ENCODE results near the gene TBC1D22A. TPM values are rescaled to one million over a fixed set of nuclear protein-coding genes. Genes with fewer than 3 reads are reported as not detected.
A peak's percentile ranks its signal among the peaks of the same experiment; 100 is the strongest.

Gene TBC1D22A
- total RNA-seq, 1 donor from 2014 or later, result 24.2 TPM

DNA sequence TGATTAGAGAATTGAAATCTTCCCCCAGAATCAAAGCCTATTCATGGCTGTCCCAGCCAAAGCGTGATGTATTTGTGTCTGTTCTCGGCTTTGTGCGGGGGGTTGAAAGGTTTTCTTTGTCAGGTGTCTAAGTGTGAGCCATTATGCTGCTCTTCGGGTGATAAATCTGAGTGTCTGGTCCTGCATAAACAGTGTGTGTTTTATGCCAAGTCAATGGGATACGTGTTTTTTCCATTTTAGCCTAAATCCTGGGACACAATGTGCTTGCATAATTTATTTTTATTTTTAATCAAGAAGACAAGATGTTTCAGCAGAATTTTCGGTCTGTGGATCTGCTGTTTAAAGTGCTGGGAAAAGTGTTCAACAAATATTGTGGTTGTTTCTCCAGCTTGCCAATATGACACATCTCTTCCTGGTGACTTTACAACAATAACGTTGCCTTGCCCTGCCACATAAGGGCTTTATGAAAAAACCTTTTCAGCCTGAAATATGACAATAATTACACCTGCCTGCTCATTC lies 267.8 kb downstream of the TBC1D22A start:
- Mint-ChIP-seq H3K4me3 (ENCODE audit: unreplicated experiment) (no peak overlapping the region), H3K9me3 (ENCODE audit: unreplicated experiment) (no peaks in the 10 kb centered on the region), H3K4me1 (ENCODE audit: low read depth, unreplicated experiment) (no peaks in the 10 kb centered on the region), H3K27me3 (ENCODE audit: low read depth, unreplicated experiment) (no peaks in the 10 kb centered on the region), H3K27ac (ENCODE audit: unreplicated experiment) (no peak overlapping the region), H3K36me3 (ENCODE audit: low read depth, unreplicated experiment) (peaks cover 3% of the 10 kb centered on the region)
- TF ChIP-seq CTCF (IDR thresholded peaks at IDR 0.05; ENCODE audit: insufficient read depth, low read depth, low read length) (no peak), EZH2 (IDR thresholded peaks at IDR 0.05; ENCODE audit: insufficient read depth, low read length) (no peak)
- no peaks in the 10 kb centered on the region for H3K36me3 ChIP-seq (ENCODE audit: insufficient read depth, low read length)
- H3K27ac ChIP-seq (ENCODE audit: low read depth, low read length), result no peak overlapping the region
- peak; percentile 18 for DNase-seq (ENCODE audit: low read depth)
- H3K9me3 ChIP-seq (ENCODE audit: insufficient read depth, low read depth, low read length), result no peaks in the 10 kb centered on the region
- H4K20me1 ChIP-seq (ENCODE audit: insufficient read depth, low read length), result peaks cover 38% of the 10 kb centered on the region
- no peak overlapping the region for H3K4me2 ChIP-seq (ENCODE audit: low read length)
- H3K9ac ChIP-seq (ENCODE audit: low read length), result no peak overlapping the region
- no peak for FAIRE-seq
- H3K4me3 ChIP-seq (ENCODE audit: insufficient read depth, low read depth, low read length), result no peak overlapping the region
- H3K79me2 ChIP-seq (ENCODE audit: insufficient read depth, low read length), result no peaks in the 10 kb centered on the region
- no peak overlapping the region for H2AFZ ChIP-seq (ENCODE audit: low read depth, low read length)
- H3K4me1 ChIP-seq (ENCODE audit: insufficient read depth, low read length), result no peaks in the 10 kb centered on the region
- no peaks in the 10 kb centered on the region for H3K27me3 ChIP-seq (ENCODE audit: insufficient read depth, low read length)

DNA sequence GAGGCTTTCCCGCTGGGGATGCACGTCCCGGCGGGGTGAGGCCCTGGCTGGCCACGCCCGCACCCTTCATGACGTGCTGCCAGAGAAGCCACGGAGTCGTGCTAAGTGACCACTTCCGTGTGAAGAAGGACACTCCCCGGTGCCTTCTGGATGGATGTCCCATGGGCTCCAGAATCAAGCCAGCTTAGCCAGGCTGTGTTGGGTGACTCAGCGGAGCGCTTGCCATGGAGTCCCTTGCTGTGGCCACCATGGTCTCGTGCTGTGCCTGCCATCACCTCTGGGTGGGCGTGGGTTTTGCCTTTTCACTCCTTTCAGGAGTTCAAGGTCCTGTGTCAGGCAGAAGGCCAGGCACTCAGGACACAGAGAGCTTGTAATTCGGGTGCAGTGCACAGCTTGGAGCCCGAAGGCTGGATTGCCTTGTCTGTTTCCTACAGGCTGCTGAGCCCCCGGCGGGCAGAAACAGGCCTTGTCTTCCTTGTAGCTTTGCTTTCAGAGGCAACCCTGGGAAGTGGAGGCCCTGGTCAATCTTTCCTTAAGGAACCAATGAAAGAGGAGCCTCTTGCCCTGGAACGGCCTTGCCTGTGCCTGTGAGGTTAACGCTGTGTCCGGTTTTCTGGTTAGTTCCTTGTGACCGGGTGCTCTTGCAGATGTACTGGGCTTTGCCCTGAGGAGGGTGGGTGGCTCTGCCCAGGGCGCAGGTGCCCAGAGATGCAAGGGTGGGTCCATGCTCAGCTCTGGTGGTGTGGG lies 268.6 kb downstream of the TBC1D22A start:
- peaks cover 3% of the 10 kb centered on the region for H3K36me3 Mint-ChIP-seq (ENCODE audit: low read depth, unreplicated experiment)
- H3K4me1 ChIP-seq (ENCODE audit: insufficient read depth, low read length), result no peaks in the 10 kb centered on the region
- no peak overlapping the region for H3K27ac ChIP-seq (ENCODE audit: low read depth, low read length)
- H3K27me3 ChIP-seq (ENCODE audit: insufficient read depth, low read length), result no peaks in the 10 kb centered on the region
- no peak overlapping the region for H3K4me2 ChIP-seq (ENCODE audit: low read length)
- TF ChIP-seq CTCF (IDR thresholded peaks at IDR 0.05; ENCODE audit: insufficient read depth, low read depth, low read length), result no peak
- TF ChIP-seq EZH2 (IDR thresholded peaks at IDR 0.05; ENCODE audit: insufficient read depth, low read length), result no peak
- H3K27me3 Mint-ChIP-seq (ENCODE audit: low read depth, unreplicated experiment), result no peaks in the 10 kb centered on the region
- H3K79me2 ChIP-seq (ENCODE audit: insufficient read depth, low read length), result no peaks in the 10 kb centered on the region
- peaks cover 38% of the 10 kb centered on the region for H4K20me1 ChIP-seq (ENCODE audit: insufficient read depth, low read length)
- no peak overlapping the region for H3K4me3 ChIP-seq (ENCODE audit: insufficient read depth, low read depth, low read length)
- no peaks in the 10 kb centered on the region for H3K9me3 ChIP-seq (ENCODE audit: insufficient read depth, low read depth, low read length)
- H2AFZ ChIP-seq (ENCODE audit: low read depth, low read length), result no peak overlapping the region
- no peak for DNase-seq (ENCODE audit: low read depth)
- no peak overlapping the region for H3K4me3 Mint-ChIP-seq (ENCODE audit: unreplicated experiment)
- FAIRE-seq, result no peak
- no peaks in the 10 kb centered on the region for H3K4me1 Mint-ChIP-seq (ENCODE audit: low read depth, unreplicated experiment)
- H3K9ac ChIP-seq (ENCODE audit: low read length), result no peak overlapping the region
- H3K27ac Mint-ChIP-seq (ENCODE audit: unreplicated experiment), result no peak overlapping the region
- no peaks in the 10 kb centered on the region for H3K36me3 ChIP-seq (ENCODE audit: insufficient read depth, low read length)
- no peaks in the 10 kb centered on the region for H3K9me3 Mint-ChIP-seq (ENCODE audit: unreplicated experiment)

- DNase-seq (ENCODE audit: low read depth) (no peak), FAIRE-seq (no peak)
- no peaks in the 10 kb centered on the region for H3K4me1 Mint-ChIP-seq (ENCODE audit: low read depth, unreplicated experiment)
- H3K9me3 Mint-ChIP-seq (ENCODE audit: unreplicated experiment), result no peaks in the 10 kb centered on the region
- peaks cover 3% of the 10 kb centered on the region for H3K36me3 Mint-ChIP-seq (ENCODE audit: low read depth, unreplicated experiment)
- no peak overlapping the region for H3K9ac ChIP-seq (ENCODE audit: low read length)
- no peaks in the 10 kb centered on the region for H3K79me2 ChIP-seq (ENCODE audit: insufficient read depth, low read length)
- no peak overlapping the region for H3K4me2 ChIP-seq (ENCODE audit: low read length)
- H4K20me1 ChIP-seq (ENCODE audit: insufficient read depth, low read length), result peaks cover 38% of the 10 kb centered on the region
- H3K27me3 ChIP-seq (ENCODE audit: insufficient read depth, low read length), result no peaks in the 10 kb centered on the region
- no peaks in the 10 kb centered on the region for H3K36me3 ChIP-seq (ENCODE audit: insufficient read depth, low read length)
- no peak overlapping the region for H3K4me3 ChIP-seq (ENCODE audit: insufficient read depth, low read depth, low read length)
- no peak overlapping the region for H2AFZ ChIP-seq (ENCODE audit: low read depth, low read length)
- H3K4me3 Mint-ChIP-seq (ENCODE audit: unreplicated experiment), result no peak overlapping the region
- H3K27me3 Mint-ChIP-seq (ENCODE audit: low read depth, unreplicated experiment), result no peaks in the 10 kb centered on the region
- no peak overlapping the region for H3K27ac Mint-ChIP-seq (ENCODE audit: unreplicated experiment)
- no peak for TF ChIP-seq EZH2 (IDR thresholded peaks at IDR 0.05; ENCODE audit: insufficient read depth, low read length)
- TF ChIP-seq CTCF (IDR thresholded peaks at IDR 0.05; ENCODE audit: insufficient read depth, low read depth, low read length), result no peak
- no peaks in the 10 kb centered on the region for H3K4me1 ChIP-seq (ENCODE audit: insufficient read depth, low read length)
- no peak overlapping the region for H3K27ac ChIP-seq (ENCODE audit: low read depth, low read length)
- H3K9me3 ChIP-seq (ENCODE audit: insufficient read depth, low read depth, low read length), result no peaks in the 10 kb centered on the region
These were observed 269.1 kb downstream of the TBC1D22A start for GRCh38 chr22:47031628-47031915.

Data from astrocyte (in vitro differentiated cells and primary cell).